Measurements from ENCODE around the gene RPS18. TPM values are rescaled to one million over a fixed set of nuclear protein-coding genes. Genes with fewer than 3 reads are reported as not detected.

RPS18 gene
- total and polyA plus RNA-seq, 9 of the 15 experiments (the other 6 are each of a cell fraction or from before 2014, with no cell fraction given) = 5,023 to 17,516 (median 8,131) TPM

- no peak for TF ChIP-seq ZNF3 (CRISPR knock-in tag; IDR thresholded peaks at IDR 0.05)
- no peak for TF ChIP-seq RHOXF2B (CRISPR knock-in tag; conservative IDR thresholded peaks at IDR 0.05)
- TF ChIP-seq GTF2B (IDR thresholded peaks at IDR 0.05; ENCODE audit: extremely low read depth, insufficient read length) = no peak
- TF ChIP-seq ZNF445 (CRISPR knock-in tag; IDR thresholded peaks at IDR 0.05; ENCODE audit: low read depth) = peak; percentile 14; the same call in 1 of the 2 replicates
- no peak; the same call in 1 of the 2 replicates for TF ChIP-seq ATF1 (CRISPR knock-in tag; IDR thresholded peaks at IDR 0.05)
- peak; percentile 83 for TF ChIP-seq ATF1 (tag; IDR thresholded peaks at IDR 0.05)
- peak; percentile 11; the same call in 1 of the 2 replicates for TF ChIP-seq THAP7 (CRISPR knock-in tag; IDR thresholded peaks at IDR 0.05)
- peak in 1 of 3 experiments; percentile 31 for TF ChIP-seq YY1 (IDR thresholded peaks at IDR 0.05; ENCODE audit: borderline replicate concordance in 1 of 3, control insufficient read depth in 1 of 3, extremely low read depth in 1 of 3, insufficient read depth in 3 of 3, insufficient read length in 1 of 3, insufficient replicate concordance in 2 of 3, low read depth in 1 of 3, low read length in 2 of 3)
- no peak for TF ChIP-seq SRSF3 (IDR thresholded peaks at IDR 0.05; ENCODE audit: insufficient read depth, low read length)
- TF ChIP-seq RBM22 (IDR thresholded peaks at IDR 0.05; ENCODE audit: low read depth, low read length, poor library complexity, severe bottlenecking) = peak; percentile 48
- no peak; the same call in 1 of the 2 replicates for TF ChIP-seq KAT7 (CRISPR knock-in tag; IDR thresholded peaks at IDR 0.05; ENCODE audit: borderline replicate concordance)
- TF ChIP-seq MCM5 (IDR thresholded peaks at IDR 0.05; ENCODE audit: low read depth) = no peak
- peak; percentile 78 for TF ChIP-seq CREM (IDR thresholded peaks at IDR 0.05; ENCODE audit: low read depth)
- TF ChIP-seq EP400 (IDR thresholded peaks at IDR 0.05) = peak; percentile 59; the same call in 1 of the 2 replicates
- TF ChIP-seq RBM39 (optimal IDR thresholded peaks at IDR 0.05; ENCODE audit: low read depth, low read length) = no peak
- no peak for TF ChIP-seq RERE (CRISPR knock-in tag; IDR thresholded peaks at IDR 0.05; ENCODE audit: borderline replicate concordance)
- TF ChIP-seq SNAPC5 (CRISPR knock-in tag; IDR thresholded peaks at IDR 0.05) = no peak
- no peak for TF ChIP-seq MCM2 (IDR thresholded peaks at IDR 0.05; ENCODE audit: low read depth)
- TF ChIP-seq ZNF121 (CRISPR knock-in tag; conservative IDR thresholded peaks at IDR 0.05) = no peak
- TF ChIP-seq IRF9 (tag; IDR thresholded peaks at IDR 0.05) = no peak
These were observed 22.7 kb upstream of the RPS18 start (continued) for GRCh38 chr6:33248932-33249731.

Data from K562 (cell line).